ENCODE measurements around the gene CDH13.

DNA sequence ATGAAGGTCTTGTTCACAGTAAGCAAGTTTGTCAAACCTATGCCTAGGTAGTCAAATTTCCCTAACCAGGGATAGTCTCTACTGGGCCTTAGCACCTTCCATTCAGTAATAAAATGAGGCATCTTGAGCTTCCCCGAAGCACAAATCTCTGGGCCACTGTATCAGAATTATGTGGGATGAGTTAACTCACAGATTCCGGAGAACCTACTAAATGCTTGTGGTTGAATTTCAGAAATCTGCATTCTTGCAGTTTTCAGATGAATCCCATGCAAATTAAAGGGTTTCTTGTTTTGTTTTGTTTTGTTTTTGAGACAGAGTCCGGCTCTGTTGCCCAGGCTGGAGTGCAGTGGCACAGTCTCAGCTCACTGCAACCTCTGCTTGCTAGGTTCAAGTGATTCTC is 702.2 kb downstream of the CDH13 start:
- TF ChIP-seq, protein P1, sequence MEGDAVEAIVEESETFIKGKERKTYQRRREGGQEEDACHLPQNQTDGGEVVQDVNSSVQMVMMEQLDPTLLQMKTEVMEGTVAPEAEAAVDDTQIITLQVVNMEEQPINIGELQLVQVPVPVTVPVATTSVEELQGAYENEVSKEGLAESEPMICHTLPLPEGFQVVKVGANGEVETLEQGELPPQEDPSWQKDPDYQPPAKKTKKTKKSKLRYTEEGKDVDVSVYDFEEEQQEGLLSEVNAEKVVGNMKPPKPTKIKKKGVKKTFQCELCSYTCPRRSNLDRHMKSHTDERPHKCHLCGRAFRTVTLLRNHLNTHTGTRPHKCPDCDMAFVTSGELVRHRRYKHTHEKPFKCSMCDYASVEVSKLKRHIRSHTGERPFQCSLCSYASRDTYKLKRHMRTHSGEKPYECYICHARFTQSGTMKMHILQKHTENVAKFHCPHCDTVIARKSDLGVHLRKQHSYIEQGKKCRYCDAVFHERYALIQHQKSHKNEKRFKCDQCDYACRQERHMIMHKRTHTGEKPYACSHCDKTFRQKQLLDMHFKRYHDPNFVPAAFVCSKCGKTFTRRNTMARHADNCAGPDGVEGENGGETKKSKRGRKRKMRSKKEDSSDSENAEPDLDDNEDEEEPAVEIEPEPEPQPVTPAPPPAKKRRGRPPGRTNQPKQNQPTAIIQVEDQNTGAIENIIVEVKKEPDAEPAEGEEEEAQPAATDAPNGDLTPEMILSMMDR (IDR thresholded peaks at IDR 0.05) = no peak
- TF ChIP-seq POLR2A (IDR thresholded peaks at IDR 0.05; ENCODE audit: low read length) = no peak
